HCT116 (cell line): ENCODE results near the gene DNMT3A. TPM values are rescaled to one million over a fixed set of nuclear protein-coding genes. Genes with fewer than 3 reads are reported as not detected.

ENCODE experiments used
- ATAC-seq: fragments of 200-7000 bp; cut with Tn5 transposase; 2 replicates; pipeline ENCODE4 v1.9.1; 2020; ENCODE audit warnings: mild to moderate bottlenecking, moderate library complexity
- BruUV-seq: library from RNA; stranded (reverse); fragments of 400-500 nt; replicated peaks from 2 replicates; lab custom pipeline; 2021; lab: Mats Ljungman, UMichigan
- CTCF ChIA-PET: fragments of 300-600 bp; sonication (Branson Sonifier 250); formaldehyde crosslinking; loops from one replicate; lab custom pipeline; 2021; ENCODE audit warnings: antibody characterized with exemption; lab: Charles Lee
- POLR2A ChIA-PET: fragments of 300-600, 350-600 bp; sonication (Branson Sonifier 250); formaldehyde crosslinking; loops from one replicate; lab custom pipeline; 2021; ENCODE audit warnings: antibody characterized with exemption; lab: Charles Lee
- RAD21 ChIA-PET, 2 experiments: fragments of 300-600 bp; sonication (Branson Sonifier 250); formaldehyde crosslinking; loops; one replicate each; lab custom pipeline; 2023; ENCODE audit warnings: low total read pairs in 2 of 2; ENCODE audit not compliant: uncharacterized antibody in 2 of 2, unreplicated experiment in 2 of 2, low non-redundant PET in 1 of 2; lab: Charles Lee
- DNase-seq: peaks from one replicate; pipeline ENCODE4 v3.0.0-alpha.2; 2010; ENCODE audit warnings: low read depth, low spot score
- H2AFZ ChIP-seq: fragments of 200-600 bp; shearing (Covaris generic), sonication (generic); 2 replicates; pipeline ENCODE4 v1.6.1; 2017; ENCODE audit warnings: low read depth, mixed run types, mixed read lengths, antibody characterized with exemption, low read length; ENCODE audit not compliant: poor library complexity, severe bottlenecking
- H3K27ac ChIP-seq: 2 replicates; pipeline ENCODE4 v1.5.1; 2012; ENCODE audit warnings: low read depth, low read length
- H3K27me3 ChIP-seq: fragments of 200-600 bp; sonication (generic); 2 replicates; pipeline ENCODE4 v1.6.1; 2016; ENCODE audit warnings: mixed run types, low read length, mixed read lengths; ENCODE audit not compliant: insufficient read depth
- H3K36me3 ChIP-seq, 2 experiments: fragments of 200-500 bp in 1 of 2; fragments of 200-600 bp in 1 of 2; sonication (Bioruptor generic) in 1 of 2; sonication (generic) in 1 of 2; 2 replicates each; pipeline versions ENCODE4 v1.5.1 to v1.6.1; 2014 to 2016; ENCODE audit warnings: low read length in 2 of 2, inconsistent platforms in 1 of 2, mixed read lengths in 1 of 2, mixed run types in 1 of 2; ENCODE audit not compliant: insufficient read depth in 2 of 2, control insufficient read depth in 1 of 2
- H3K4me1 ChIP-seq, 2 experiments: fragments of 200-600 bp in 1 of 2; sonication (generic) in 1 of 2; 2 replicates each; pipeline versions ENCODE4 v1.5.1 to v1.6.1; 2012 to 2017; ENCODE audit warnings: low read length in 2 of 2, inconsistent platforms in 1 of 2, mild to moderate bottlenecking in 1 of 2, mixed read lengths in 1 of 2, mixed run types in 1 of 2, moderate library complexity in 1 of 2; ENCODE audit not compliant: insufficient read depth in 2 of 2, control insufficient read depth in 1 of 2
- H3K4me2 ChIP-seq: fragments of 200-600 bp; sonication (generic); 2 replicates; pipeline ENCODE4 v1.6.1; 2017; ENCODE audit warnings: mixed run types, low read length, mixed read lengths
- H3K4me3 ChIP-seq, 2 experiments: fragments of 200-600 bp in 1 of 2; sonication (generic) in 1 of 2; replicated peaks in 1 of 2; 2 replicates each; pipeline ENCODE4 v1.5.1; 2011 to 2016; ENCODE audit warnings: low read length in 2 of 2, control low read depth in 1 of 2, low read depth in 1 of 2, mild to moderate bottlenecking in 1 of 2, mixed read lengths in 1 of 2, mixed run types in 1 of 2
- H3K79me2 ChIP-seq: fragments of 200-600 bp; sonication (generic); 2 replicates; pipeline ENCODE4 v1.6.1; 2017; ENCODE audit warnings: mild to moderate bottlenecking, mixed run types, low read length, moderate library complexity, mixed read lengths; ENCODE audit not compliant: insufficient read depth
- H3K9ac ChIP-seq: fragments of 200-600 bp; sonication (generic); 2 replicates; pipeline ENCODE4 v1.6.1; 2016; ENCODE audit warnings: low read length, mixed read lengths
- H3K9me2 ChIP-seq: fragments of 200-600 bp; sonication (generic), shearing (Covaris generic); 2 replicates; pipeline ENCODE4 v1.6.1; 2017; ENCODE audit warnings: mixed run types, mild to moderate bottlenecking, moderate library complexity; ENCODE audit not compliant: insufficient read depth
- H3K9me3 ChIP-seq, 2 experiments: fragments of 200-500 bp in 1 of 2; fragments of 200-600 bp in 1 of 2; sonication (Bioruptor generic) in 1 of 2; sonication (generic) in 1 of 2; 2 replicates each; pipeline ENCODE4 v1.6.1; 2014 to 2017; ENCODE audit warnings: low read length in 2 of 2, mixed read lengths in 2 of 2, inconsistent platforms in 1 of 2, low read depth in 1 of 2, mild to moderate bottlenecking in 1 of 2, mixed run types in 1 of 2, moderate library complexity in 1 of 2; ENCODE audit not compliant: control insufficient read depth in 1 of 2, insufficient read depth in 1 of 2
- H4K20me1 ChIP-seq: fragments of 200-600 bp; sonication (generic), shearing (Covaris generic); 2 replicates; pipeline ENCODE4 v1.6.1; 2017; ENCODE audit warnings: mixed run types, mild to moderate bottlenecking, moderate library complexity; ENCODE audit not compliant: insufficient read depth
- EGR1 ChIP-seq: IDR thresholded peaks from 2 replicates; pipeline ENCODE4 v1.6.1; 2012; ENCODE audit warnings: low read depth
- ELF1 ChIP-seq: IDR thresholded peaks from 2 replicates; pipeline ENCODE4 v1.6.1; 2012; ENCODE audit warnings: low read depth, borderline replicate concordance
- EZH2phosphoT487 ChIP-seq: fragments of 200-600 bp; IDR thresholded peaks from 2 replicates; pipeline ENCODE4 v1.6.1; 2018; ENCODE audit warnings: antibody characterized with exemption, borderline replicate concordance
- JUND ChIP-seq: IDR thresholded peaks from 2 replicates; pipeline ENCODE4 v1.6.1; 2012
- RAD21 ChIP-seq: IDR thresholded peaks from 2 replicates; pipeline ENCODE4 v1.6.1; 2012; ENCODE audit warnings: low read depth, mild to moderate bottlenecking
- TCF7L2 ChIP-seq: IDR thresholded peaks from 2 replicates; pipeline ENCODE4 v1.7.0; 2011; ENCODE audit warnings: borderline replicate concordance, inconsistent platforms; ENCODE audit not compliant: insufficient read depth, insufficient read length; ENCODE audit errors: extremely low read depth
- YY1 ChIP-seq: IDR thresholded peaks from 2 replicates; pipeline ENCODE4 v1.6.1; 2011; ENCODE audit warnings: low read length, low read depth, moderate library complexity, mild to moderate bottlenecking; ENCODE audit not compliant: insufficient replicate concordance; ENCODE audit errors: extremely low read depth
- ZFX ChIP-seq: fragments of 450-650 bp; IDR thresholded peaks from 2 replicates; pipeline ENCODE4 v1.6.1; 2017
- intact Hi-C: fragments of 100-400 bp; cut with micrococcal nuclease; formaldehyde crosslinking; loops from 2 replicates; pipeline ENCODE4 v1.10.0; 2022
- total RNA-seq: library from RNA; stranded (reverse); gene quantifications from one replicate; pipeline ENCODE4 v1.2.1, GENCODE V29; 2021; ENCODE audit not compliant: unreplicated experiment
- TF ChIP-seq, protein P1 (sequence below): IDR thresholded peaks from 2 replicates; pipeline ENCODE4 v1.6.1; 2012

The DNMT3A gene
- total RNA-seq, 1 experiment from 2014 or later, result 14.3 TPM

DNA sequence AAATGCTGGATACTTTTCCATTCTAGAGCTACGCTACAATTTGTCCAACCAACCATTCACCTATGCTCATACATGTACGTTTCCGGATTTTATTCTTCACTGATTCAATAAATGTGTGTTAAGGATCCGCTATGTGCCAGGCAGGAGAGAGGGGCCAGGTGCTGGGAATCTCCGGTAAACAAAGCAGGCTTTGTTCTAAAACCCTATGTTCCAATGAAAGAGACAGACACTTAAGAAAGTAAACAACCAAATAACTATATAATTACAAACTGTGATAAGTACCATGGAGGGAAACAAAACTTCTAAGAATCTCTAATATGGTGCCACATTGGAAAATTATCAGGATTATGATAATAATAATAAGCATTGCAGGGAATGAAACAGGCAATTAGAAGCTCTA lies 151.2 kb downstream of the DNMT3A start:
- intact Hi-C loops, result no loop called here
- RAD21 ChIA-PET, result no interaction called here

DNA sequence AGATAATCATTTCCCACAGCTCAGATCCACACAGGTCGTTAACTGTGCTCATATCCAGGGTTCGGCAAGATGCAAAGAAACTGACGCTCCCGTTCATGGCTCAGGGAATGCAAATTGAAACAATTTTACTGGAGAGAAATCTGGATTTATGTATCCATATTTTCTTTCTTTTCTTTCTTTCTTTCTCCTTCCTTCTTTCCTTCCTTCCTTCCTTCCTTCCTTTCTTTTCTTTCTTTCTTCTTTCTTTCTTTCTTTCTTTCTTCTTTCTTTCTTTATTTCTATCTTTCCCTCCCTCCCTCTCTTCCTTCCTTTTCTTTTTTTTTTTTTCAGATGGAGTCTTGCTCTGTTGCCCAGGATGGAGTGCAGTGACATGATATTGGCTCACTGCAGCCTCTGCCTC lies 153.3 kb downstream of the DNMT3A start:
- BruUV-seq, result no TSS peak
- no peak overlapping the region for H3K27ac ChIP-seq
- DNase-seq, result no peak
- H3K4me1 ChIP-seq, result no peaks in the 10 kb centered on the region
- H3K4me3 ChIP-seq, result no peak overlapping the region
- H2AFZ ChIP-seq, result no peak overlapping the region
- H3K4me2 ChIP-seq, result no peak overlapping the region
- no peaks in the 10 kb centered on the region for H3K36me3 ChIP-seq
- no peak for TF ChIP-seq EGR1
- TF ChIP-seq EZH2phosphoT487, result no peak
- intact Hi-C loops, result no loop called here
- ChIA-PET RAD21 (no interaction called here), POLR2A (no interaction called here), CTCF (interaction anchor here (1.4 kb wide), 1 partner anchor 40 kb away, joined by 3 read pairs; no protein-coding TSS in a partner anchor)
- no peaks in the 10 kb centered on the region for H3K79me2 ChIP-seq
- H3K9me3 ChIP-seq, result no peaks in the 10 kb centered on the region
- H4K20me1 ChIP-seq, result no peaks in the 10 kb centered on the region
- H3K27me3 ChIP-seq, result no peaks in the 10 kb centered on the region
- ATAC-seq, result no peak
- no peaks in the 10 kb centered on the region for H3K9me2 ChIP-seq
- H3K9ac ChIP-seq, result no peak overlapping the region

More for the DNA sequence above, 151.2 kb downstream of the DNMT3A start:
- CTCF ChIA-PET, result no interaction called here
- TF ChIP-seq ELF1 (no peak), JUND (no peak), YY1 (no peak), ZFX (no peak), TCF7L2 (no peak), RAD21 (no peak), EGR1 (no peak)
- TF ChIP-seq, protein P1, sequence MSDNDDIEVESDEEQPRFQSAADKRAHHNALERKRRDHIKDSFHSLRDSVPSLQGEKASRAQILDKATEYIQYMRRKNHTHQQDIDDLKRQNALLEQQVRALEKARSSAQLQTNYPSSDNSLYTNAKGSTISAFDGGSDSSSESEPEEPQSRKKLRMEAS, result no peak
- no peak overlapping the region for H2AFZ ChIP-seq
- no peaks in the 10 kb centered on the region for H3K79me2 ChIP-seq
- H3K36me3 ChIP-seq, result no peaks in the 10 kb centered on the region
- ATAC-seq (no peak), DNase-seq (no peak)
- H3K9ac ChIP-seq, result no peak overlapping the region
- no peaks in the 10 kb centered on the region for H3K27me3 ChIP-seq
- H3K4me3 ChIP-seq, result no peak overlapping the region
- no peaks in the 10 kb centered on the region for H3K9me2 ChIP-seq
- no peaks in the 10 kb centered on the region for H4K20me1 ChIP-seq
- H3K27ac ChIP-seq, result no peak overlapping the region
- H3K4me2 ChIP-seq, result no peak overlapping the region
- POLR2A ChIA-PET, result no interaction called here
- H3K4me1 ChIP-seq, result no peaks in the 10 kb centered on the region
- no peaks in the 10 kb centered on the region for H3K9me3 ChIP-seq
- BruUV-seq, result no TSS peak
